ENCODE results near the gene BCL2L15. TPM values are rescaled to one million over a fixed set of nuclear protein-coding genes. Genes with fewer than 3 reads are reported as not detected.

The BCL2L15 gene
- total RNA-seq, 1 experiment from 2014 or later, result 0.09 TPM

GRCh38 chr1:113904293-113904673 is 16.9 kb upstream of the BCL2L15 start:
- Mint-ChIP-seq H3K4me3 (ENCODE audit: unreplicated experiment) (peak overlapping the region; percentile 99), H3K9me3 (ENCODE audit: unreplicated experiment) (no peaks in the 10 kb centered on the region), H3K36me3 (ENCODE audit: insufficient read depth, unreplicated experiment) (no peaks in the 10 kb centered on the region), H3K27ac (ENCODE audit: unreplicated experiment) (peak overlapping the region; percentile 96), H3K27me3 (ENCODE audit: insufficient read depth, unreplicated experiment) (no peaks in the 10 kb centered on the region), H3K4me1 (ENCODE audit: low read depth, unreplicated experiment) (no peaks in the 10 kb centered on the region)
- TF ChIP-seq CTCF (IDR thresholded peaks at IDR 0.05; ENCODE audit: insufficient read depth in 1 of 2, low read depth in 1 of 2, low read length in 1 of 2, severe bottlenecking in 1 of 2, unreplicated experiment in 1 of 2), result no peak
- H3K4me3 ChIP-seq (ENCODE audit: low read depth, low read length), result peak overlapping the region; percentile 65
- CTCF ChIA-PET, result no interaction called here
- DNase-seq, result peak in 1 of 2 experiments; percentile 46
- H3K36me3 ChIP-seq (ENCODE audit: control insufficient read depth, insufficient read depth, low read length), result no peaks in the 10 kb centered on the region
- POLR2A ChIA-PET, result interaction anchor here (0.6 to 1.5 kb wide), 3 partner anchors 24 to 92 kb away, joined by 3 to 8 read pairs (median 5); partner anchors contain the start of genes HIPK1 and RSBN1
- intact Hi-C loops (cut with micrococcal nuclease; ENCODE audit: unreplicated experiment), result no loop called here
- H3K27me3 ChIP-seq (replicated peaks; ENCODE audit: control insufficient read depth, insufficient read depth, low read length), result no peaks in the 10 kb centered on the region
- peaks cover 7% of the 10 kb centered on the region for H3K4me1 ChIP-seq
- TSS peak; percentile 58 for BruUV-seq (replicated peaks)
- H3K9me3 ChIP-seq, result no peaks in the 10 kb centered on the region

- peaks cover 1% of the 10 kb centered on the region for H3K36me3 Mint-ChIP-seq (ENCODE audit: insufficient read depth, unreplicated experiment)
- H3K4me1 Mint-ChIP-seq (ENCODE audit: low read depth, unreplicated experiment), result no peaks in the 10 kb centered on the region
- no peaks in the 10 kb centered on the region for H3K36me3 ChIP-seq (ENCODE audit: control insufficient read depth, insufficient read depth, low read length)
- H3K27me3 Mint-ChIP-seq (ENCODE audit: insufficient read depth, unreplicated experiment), result no peaks in the 10 kb centered on the region
- no peak for DNase-seq
- no peak for TF ChIP-seq CTCF (IDR thresholded peaks at IDR 0.05; ENCODE audit: insufficient read depth in 1 of 2, low read depth in 1 of 2, low read length in 1 of 2, severe bottlenecking in 1 of 2, unreplicated experiment in 1 of 2)
- peak overlapping the region; percentile 99 for H3K4me3 Mint-ChIP-seq (ENCODE audit: unreplicated experiment)
- H3K27me3 ChIP-seq (replicated peaks; ENCODE audit: control insufficient read depth, insufficient read depth, low read length), result no peaks in the 10 kb centered on the region
- intact Hi-C loops (cut with micrococcal nuclease; ENCODE audit: unreplicated experiment), result no loop called here
- H3K27ac Mint-ChIP-seq (ENCODE audit: unreplicated experiment), result peak overlapping the region; percentile 96
- no peaks in the 10 kb centered on the region for H3K9me3 Mint-ChIP-seq (ENCODE audit: unreplicated experiment)
- peaks cover 7% of the 10 kb centered on the region for H3K4me1 ChIP-seq
- CTCF ChIA-PET, result no interaction called here
- POLR2A ChIA-PET, result interaction anchor here (0.6 to 1.5 kb wide), 3 partner anchors 25 to 91 kb away, joined by 3 to 8 read pairs (median 5); partner anchors contain the start of genes HIPK1 and RSBN1
- no peaks in the 10 kb centered on the region for H3K9me3 ChIP-seq
- BruUV-seq (replicated peaks), result no TSS peak
- peak overlapping the region; percentile 65 for H3K4me3 ChIP-seq (ENCODE audit: low read depth, low read length)
Observed at GRCh38 chr1:113903501-113904292, 16.3 kb upstream of the BCL2L15 start.

DNA sequence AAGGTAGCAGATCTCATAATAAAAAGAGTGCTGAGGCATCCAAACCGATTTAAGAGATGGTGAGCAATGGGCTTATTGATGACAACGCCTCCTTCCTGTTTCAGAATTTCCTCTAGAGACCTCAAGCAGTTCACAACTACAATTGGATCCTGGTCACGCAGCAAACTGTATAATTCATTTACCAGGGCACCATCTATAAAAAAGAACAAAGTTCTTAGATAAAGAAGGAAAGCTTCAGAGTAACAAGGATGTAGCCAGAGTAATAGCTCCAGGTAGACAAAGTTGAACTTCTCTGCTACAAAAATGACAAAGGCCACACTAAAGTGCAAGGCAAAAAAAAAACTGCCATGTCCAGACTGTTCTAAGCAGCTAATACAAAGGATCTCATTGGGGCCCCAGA is 13.8 kb upstream of the BCL2L15 start:
- DNase-seq, result no peak
- TF ChIP-seq CTCF (IDR thresholded peaks at IDR 0.05; ENCODE audit: insufficient read depth in 1 of 2, low read depth in 1 of 2, low read length in 1 of 2, severe bottlenecking in 1 of 2, unreplicated experiment in 1 of 2), result no peak
- no TSS peak for BruUV-seq (replicated peaks)

More for the DNA sequence above, 13.8 kb upstream of the BCL2L15 start:
- Mint-ChIP-seq H3K36me3 (ENCODE audit: insufficient read depth, unreplicated experiment) (peaks cover 6% of the 10 kb centered on the region), H3K27me3 (ENCODE audit: insufficient read depth, unreplicated experiment) (no peaks in the 10 kb centered on the region), H3K9me3 (ENCODE audit: unreplicated experiment) (no peaks in the 10 kb centered on the region), H3K4me3 (ENCODE audit: unreplicated experiment) (no peak overlapping the region), H3K4me1 (ENCODE audit: low read depth, unreplicated experiment) (no peaks in the 10 kb centered on the region), H3K27ac (ENCODE audit: unreplicated experiment) (no peak overlapping the region)
- Histone ChIP-seq H3K4me3 (ENCODE audit: low read depth, low read length) (no peak overlapping the region), H3K4me1 (peaks cover 7% of the 10 kb centered on the region), H3K27me3 (replicated peaks; ENCODE audit: control insufficient read depth, insufficient read depth, low read length) (no peaks in the 10 kb centered on the region), H3K9me3 (no peaks in the 10 kb centered on the region), H3K36me3 (ENCODE audit: control insufficient read depth, insufficient read depth, low read length) (no peaks in the 10 kb centered on the region)
- intact Hi-C loops (cut with micrococcal nuclease; ENCODE audit: unreplicated experiment), result no loop called here
- ChIA-PET CTCF (no interaction called here), POLR2A (no interaction called here)

All from Caco-2 (cell line).